ENCODE measurements around the gene EGFL6.
"Not testable (repeated sequence)": the region's sequence is repeated elsewhere in the genome, so short reads cannot be mapped to it uniquely, and the experiment has no call there.

EGFL6 gene

GRCh38 chrX:13658602-13659001, 89.2 kb downstream of the EGFL6 start:
- H3K27me3 Mint-ChIP-seq, result no peaks in the 10 kb centered on the region
- peaks cover 4% of the 10 kb centered on the region for H3K36me3 Mint-ChIP-seq
- peak overlapping the region; percentile 55 for H3K27ac Mint-ChIP-seq
- H3K4me1 Mint-ChIP-seq, result peaks cover 24% of the 10 kb centered on the region
- H3K4me3 Mint-ChIP-seq, result peak overlapping the region; percentile 26
- no peaks in the 10 kb centered on the region for H3K9me3 Mint-ChIP-seq

- H3K27me3 Mint-ChIP-seq, result no peaks in the 10 kb centered on the region
- no peaks in the 10 kb centered on the region for H3K9me3 Mint-ChIP-seq
- peaks cover 4% of the 10 kb centered on the region for H3K36me3 Mint-ChIP-seq
- H3K27ac Mint-ChIP-seq, result peak overlapping the region; percentile 62
- peaks cover 24% of the 10 kb centered on the region for H3K4me1 Mint-ChIP-seq
- no peak overlapping the region for H3K4me3 Mint-ChIP-seq
Measured at GRCh38 chrX:13659063-13659462, 89.7 kb downstream of the EGFL6 start.

GRCh38 chrX:13661735-13662288, 92.4 kb downstream of the EGFL6 start:
- Mint-ChIP-seq H3K27ac (peak overlapping the region; percentile 51), H3K27me3 (no peaks in the 10 kb centered on the region), H3K9me3 (no peaks in the 10 kb centered on the region), H3K4me1 (peaks cover 10% of the 10 kb centered on the region), H3K36me3 (peaks cover 4% of the 10 kb centered on the region), H3K4me3 (no peak overlapping the region)

GRCh38 chrX:13662355-13662791, 93.0 kb downstream of the EGFL6 start:
- H3K4me1 Mint-ChIP-seq, result peaks cover 13% of the 10 kb centered on the region
- no peaks in the 10 kb centered on the region for H3K9me3 Mint-ChIP-seq
- H3K27me3 Mint-ChIP-seq, result no peaks in the 10 kb centered on the region
- H3K27ac Mint-ChIP-seq, result peak overlapping the region; percentile 41
- peaks cover 2% of the 10 kb centered on the region for H3K36me3 Mint-ChIP-seq
- no peak overlapping the region for H3K4me3 Mint-ChIP-seq

- no peaks in the 10 kb centered on the region for H3K9me3 Mint-ChIP-seq
- H3K4me3 Mint-ChIP-seq, result no peak overlapping the region
- H3K27me3 Mint-ChIP-seq, result no peaks in the 10 kb centered on the region
- H3K36me3 Mint-ChIP-seq, result peaks cover 2% of the 10 kb centered on the region
- H3K4me1 Mint-ChIP-seq, result peaks cover 12% of the 10 kb centered on the region
- H3K27ac Mint-ChIP-seq, result no peak overlapping the region
Measured at GRCh38 chrX:13664020-13664419, 94.6 kb downstream of the EGFL6 start.

- no peaks in the 10 kb centered on the region for H3K9me3 Mint-ChIP-seq
- peaks cover 5% of the 10 kb centered on the region for H3K36me3 Mint-ChIP-seq
- no peaks in the 10 kb centered on the region for H3K27me3 Mint-ChIP-seq
- no peak overlapping the region for H3K27ac Mint-ChIP-seq
- no peak overlapping the region for H3K4me3 Mint-ChIP-seq
- H3K4me1 Mint-ChIP-seq, result peaks cover 18% of the 10 kb centered on the region
Measured at GRCh38 chrX:13666836-13667235, 97.4 kb downstream of the EGFL6 start.

- H3K27me3 Mint-ChIP-seq, result no peaks in the 10 kb centered on the region
- no peak overlapping the region for H3K27ac Mint-ChIP-seq
- H3K4me1 Mint-ChIP-seq, result peaks cover 18% of the 10 kb centered on the region
- H3K4me3 Mint-ChIP-seq, result no peak overlapping the region
- no peaks in the 10 kb centered on the region for H3K9me3 Mint-ChIP-seq
- peaks cover 3% of the 10 kb centered on the region for H3K36me3 Mint-ChIP-seq
Measured at GRCh38 chrX:13667919-13668318, 98.5 kb downstream of the EGFL6 start.

GRCh38 chrX:13669246-13669737, 99.9 kb downstream of the EGFL6 start:
- peak overlapping the region; percentile 91 for H3K27ac Mint-ChIP-seq
- H3K9me3 Mint-ChIP-seq, result no peaks in the 10 kb centered on the region
- peak overlapping the region; percentile 71 for H3K4me3 Mint-ChIP-seq
- H3K4me1 Mint-ChIP-seq, result peaks cover 18% of the 10 kb centered on the region
- H3K36me3 Mint-ChIP-seq, result peaks cover 3% of the 10 kb centered on the region
- H3K27me3 Mint-ChIP-seq, result no peaks in the 10 kb centered on the region

GRCh38 chrX:13669755-13670154, 100.4 kb downstream of the EGFL6 start:
- H3K36me3 Mint-ChIP-seq, H3K4me3 Mint-ChIP-seq, H3K9me3 Mint-ChIP-seq, H3K27me3 Mint-ChIP-seq: not testable (repeated sequence)
- H3K27ac Mint-ChIP-seq, result peak overlapping the region; percentile 91
- peaks cover 18% of the 10 kb centered on the region for H3K4me1 Mint-ChIP-seq

GRCh38 chrX:13670197-13670596, 100.8 kb downstream of the EGFL6 start:
- peaks cover 3% of the 10 kb centered on the region for H3K36me3 Mint-ChIP-seq
- no peaks in the 10 kb centered on the region for H3K27me3 Mint-ChIP-seq
- no peak overlapping the region for H3K27ac Mint-ChIP-seq
- H3K9me3 Mint-ChIP-seq, result no peaks in the 10 kb centered on the region
- no peak overlapping the region for H3K4me3 Mint-ChIP-seq
- H3K4me1 Mint-ChIP-seq, result peaks cover 18% of the 10 kb centered on the region

GRCh38 chrX:13673016-13673415, 103.6 kb downstream of the EGFL6 start:
- Mint-ChIP-seq H3K27ac (no peak overlapping the region), H3K4me1 (peaks cover 14% of the 10 kb centered on the region), H3K9me3 (no peaks in the 10 kb centered on the region), H3K36me3 (peaks cover 3% of the 10 kb centered on the region), H3K4me3 (no peak overlapping the region), H3K27me3 (no peaks in the 10 kb centered on the region)

- Mint-ChIP-seq H3K4me3 (no peak overlapping the region), H3K9me3 (no peaks in the 10 kb centered on the region), H3K4me1 (no peaks in the 10 kb centered on the region), H3K27me3 (no peaks in the 10 kb centered on the region), H3K36me3 (no peaks in the 10 kb centered on the region), H3K27ac (no peak overlapping the region)
Measured at GRCh38 chrX:13676885-13677284, 107.5 kb downstream of the EGFL6 start.

GRCh38 chrX:13679700-13680099, 110.3 kb downstream of the EGFL6 start:
- not testable (repeated sequence) for H3K4me3 Mint-ChIP-seq, H3K9me3 Mint-ChIP-seq, H3K36me3 Mint-ChIP-seq, H3K27ac Mint-ChIP-seq, H3K4me1 Mint-ChIP-seq, H3K27me3 Mint-ChIP-seq

GRCh38 chrX:13681595-13681994, 112.2 kb downstream of the EGFL6 start:
- H3K27ac Mint-ChIP-seq, result no peak overlapping the region
- H3K27me3 Mint-ChIP-seq, result no peaks in the 10 kb centered on the region
- H3K36me3 Mint-ChIP-seq, result peaks cover 5% of the 10 kb centered on the region
- H3K4me3 Mint-ChIP-seq, result no peak overlapping the region
- peaks cover 18% of the 10 kb centered on the region for H3K4me1 Mint-ChIP-seq
- H3K9me3 Mint-ChIP-seq, result no peaks in the 10 kb centered on the region
